Smooth muscle cell (in vitro differentiated cells): Measurements from ENCODE around the gene NGF. TPM values are rescaled to one million over a fixed set of nuclear protein-coding genes. Genes with fewer than 3 reads are reported as not detected.

ENCODE experiments used
- DNase-seq: peaks from one replicate; lab custom pipeline; 2025; ENCODE audit not compliant: unreplicated experiment; lab: John Stamatoyannopoulos, UW
- H2AFZ ChIP-seq: fragments of 200-600 bp; sonication (generic); 2 replicates; pipeline ENCODE4 v1.6.0; 2016; ENCODE audit warnings: antibody characterized with exemption, low read depth, mild to moderate bottlenecking
- H3F3A ChIP-seq: fragments of 200-600 bp; sonication (generic); 2 replicates; pipeline ENCODE4 v1.6.0; 2017; ENCODE audit warnings: antibody characterized with exemption, low read depth
- H3K27ac ChIP-seq: fragments of 200-600 bp; sonication (generic); 2 replicates; pipeline ENCODE4 v1.5.1; 2016; ENCODE audit warnings: low read depth, mild to moderate bottlenecking
- H3K27me3 ChIP-seq: fragments of 200-600 bp; sonication (generic); 2 replicates; pipeline ENCODE4 v1.6.1; 2016; ENCODE audit warnings: low read depth, mild to moderate bottlenecking
- H3K36me3 ChIP-seq: fragments of 200-600 bp; sonication (generic); 2 replicates; pipeline ENCODE4 v1.5.1; 2016; ENCODE audit warnings: low read depth
- H3K4me1 ChIP-seq: fragments of 200-600 bp; sonication (generic); 2 replicates; pipeline ENCODE4 v1.5.1; 2016; ENCODE audit warnings: low read depth
- H3K4me2 ChIP-seq: fragments of 200-600 bp; sonication (generic); 2 replicates; pipeline ENCODE4 v1.6.0; 2016; ENCODE audit warnings: mild to moderate bottlenecking
- H3K4me3 ChIP-seq: fragments of 200-600 bp; sonication (generic); 2 replicates; pipeline ENCODE4 v1.5.1; 2016; ENCODE audit warnings: mild to moderate bottlenecking
- H3K79me2 ChIP-seq: fragments of 200-600 bp; sonication (generic); 2 replicates; pipeline ENCODE4 v1.6.0; 2016; ENCODE audit warnings: low read depth, mild to moderate bottlenecking
- H3K9ac ChIP-seq: fragments of 200-600 bp; sonication (generic); 2 replicates; pipeline ENCODE4 v1.6.0; 2016; ENCODE audit warnings: low read depth
- H3K9me3 ChIP-seq: fragments of 200-600 bp; sonication (generic); replicated peaks from 2 replicates; pipeline ENCODE4 v1.5.1; 2016; ENCODE audit warnings: low read depth
- H4K20me1 ChIP-seq: fragments of 200-600 bp; sonication (generic); 2 replicates; pipeline ENCODE4 v1.6.0; 2016; ENCODE audit warnings: low read depth
- WGBS: methylation state at CpG from one replicate; pipeline ENCODE4 v1.1.7; 2016; ENCODE audit warnings: low lambda C conversion rate; 5-methylcytosine and 5-hydroxymethylcytosine counted together
- polyA plus RNA-seq: library from polyadenylated mRNA; unstranded; fragments of >200 nt; fragmentation: Nextera tagmentation; extraction: Ambion mirVana; gene quantifications from 2 replicates; pipeline ENCODE4 v1.2.1, GENCODE V29; 2016
- total RNA-seq: library from RNA; depleted of rRNA; stranded (reverse); fragments of >200 nt; gene quantifications from 2 replicates; pipeline ENCODE4 v1.2.3, GENCODE V29; 2014
- TF ChIP-seq, protein P1 (sequence below): fragments of 200-600 bp; sonication (generic); IDR thresholded peaks from 2 replicates; pipeline ENCODE4 v1.5.1; 2017; ENCODE audit warnings: borderline replicate concordance, mild to moderate bottlenecking, antibody characterized with exemption; ENCODE audit not compliant: insufficient read depth, poor library complexity, severe bottlenecking

Gene NGF
- total and polyA plus RNA-seq, 2 experiments from 2014 or later: 0.18 to 1.8 TPM

DNA sequence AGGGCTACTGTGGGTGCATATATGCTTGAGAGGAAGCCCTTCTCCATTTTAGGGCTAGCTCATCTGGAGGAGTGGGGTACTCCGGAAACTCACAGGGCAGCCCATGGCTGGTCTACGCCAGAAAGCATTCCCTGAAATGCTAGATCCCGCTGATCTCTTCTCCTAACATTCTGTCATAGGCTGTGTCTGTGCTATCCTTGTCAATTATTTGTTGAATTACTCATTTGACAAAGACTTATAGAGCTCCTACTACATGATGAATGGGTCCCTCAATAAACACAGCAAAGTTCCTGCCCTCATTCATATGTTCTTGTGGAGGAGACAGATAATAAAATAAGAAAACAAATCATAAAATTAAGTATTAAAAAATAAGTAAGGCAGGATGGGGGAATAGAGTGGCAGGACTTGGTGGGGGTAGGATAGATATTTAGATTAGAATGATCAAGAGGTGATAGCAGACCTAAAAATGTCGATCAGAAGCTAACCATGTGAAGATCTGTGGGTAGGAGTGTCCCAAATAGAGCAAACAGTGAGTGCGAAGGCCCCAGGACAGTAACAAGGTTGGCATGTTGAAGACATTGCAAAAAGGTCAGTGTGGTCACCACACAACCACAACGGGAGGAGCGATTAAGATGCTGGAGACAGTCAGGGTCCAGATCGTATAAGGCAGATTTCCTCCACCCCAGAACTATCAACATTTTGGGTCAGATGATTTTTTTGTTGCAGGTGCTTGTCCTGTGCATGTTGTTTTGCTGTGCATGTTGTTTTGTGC is 13.2 kb downstream of the NGF start:
- no peaks in the 10 kb centered on the region for H3F3A ChIP-seq
- no peak overlapping the region for H3K4me3 ChIP-seq
- no peaks in the 10 kb centered on the region for H3K79me2 ChIP-seq
- no peak overlapping the region for H2AFZ ChIP-seq
- no peaks in the 10 kb centered on the region for H3K27me3 ChIP-seq
- H3K9me3 ChIP-seq: no peaks in the 10 kb centered on the region
- TF ChIP-seq, protein P1, sequence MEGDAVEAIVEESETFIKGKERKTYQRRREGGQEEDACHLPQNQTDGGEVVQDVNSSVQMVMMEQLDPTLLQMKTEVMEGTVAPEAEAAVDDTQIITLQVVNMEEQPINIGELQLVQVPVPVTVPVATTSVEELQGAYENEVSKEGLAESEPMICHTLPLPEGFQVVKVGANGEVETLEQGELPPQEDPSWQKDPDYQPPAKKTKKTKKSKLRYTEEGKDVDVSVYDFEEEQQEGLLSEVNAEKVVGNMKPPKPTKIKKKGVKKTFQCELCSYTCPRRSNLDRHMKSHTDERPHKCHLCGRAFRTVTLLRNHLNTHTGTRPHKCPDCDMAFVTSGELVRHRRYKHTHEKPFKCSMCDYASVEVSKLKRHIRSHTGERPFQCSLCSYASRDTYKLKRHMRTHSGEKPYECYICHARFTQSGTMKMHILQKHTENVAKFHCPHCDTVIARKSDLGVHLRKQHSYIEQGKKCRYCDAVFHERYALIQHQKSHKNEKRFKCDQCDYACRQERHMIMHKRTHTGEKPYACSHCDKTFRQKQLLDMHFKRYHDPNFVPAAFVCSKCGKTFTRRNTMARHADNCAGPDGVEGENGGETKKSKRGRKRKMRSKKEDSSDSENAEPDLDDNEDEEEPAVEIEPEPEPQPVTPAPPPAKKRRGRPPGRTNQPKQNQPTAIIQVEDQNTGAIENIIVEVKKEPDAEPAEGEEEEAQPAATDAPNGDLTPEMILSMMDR: no peak
- no peaks in the 10 kb centered on the region for H4K20me1 ChIP-seq
- WGBS: 84% methylated on average over 8 of the region's 8 CpGs
- DNase-seq: no peak
- peaks cover 2% of the 10 kb centered on the region for H3K4me1 ChIP-seq
- no peak overlapping the region for H3K4me2 ChIP-seq
- no peak overlapping the region for H3K9ac ChIP-seq
- no peaks in the 10 kb centered on the region for H3K36me3 ChIP-seq
- no peak overlapping the region for H3K27ac ChIP-seq

DNA sequence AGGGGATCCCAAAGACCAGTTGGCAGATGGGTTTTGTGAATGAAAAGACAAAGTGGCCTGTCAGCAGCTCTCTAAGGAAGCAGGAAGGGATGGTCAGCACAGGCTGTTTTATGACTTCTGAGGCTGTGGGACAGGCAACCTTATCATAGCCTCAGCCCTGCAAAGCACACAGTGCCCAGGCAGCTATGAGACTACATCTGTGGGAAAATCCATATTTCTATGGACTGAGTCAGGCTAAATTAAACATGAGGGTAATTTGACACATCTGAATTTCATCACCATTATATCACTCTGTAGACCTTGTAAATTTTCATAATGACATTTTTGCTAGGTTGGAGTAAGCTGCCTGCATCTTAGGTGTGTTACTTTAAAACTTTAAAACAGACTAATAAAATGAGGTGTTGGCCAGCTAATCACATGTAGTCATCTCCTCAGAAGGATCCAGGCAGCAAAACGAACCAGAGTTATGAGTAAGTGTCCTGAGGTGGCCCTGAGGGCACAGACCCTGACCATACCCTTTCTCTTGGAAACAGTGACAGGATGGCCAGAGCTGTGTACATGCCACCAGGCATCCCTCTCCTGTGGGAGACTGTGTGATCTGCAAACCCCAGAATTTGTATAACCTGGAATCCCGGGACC is 14.6 kb downstream of the NGF start:
- Histone ChIP-seq H3K27me3 (no peaks in the 10 kb centered on the region), H4K20me1 (no peaks in the 10 kb centered on the region), H3K36me3 (no peaks in the 10 kb centered on the region), H3K4me2 (no peak overlapping the region), H2AFZ (no peak overlapping the region), H3K9ac (no peak overlapping the region), H3K4me1 (peaks cover 2% of the 10 kb centered on the region), H3K27ac (no peak overlapping the region), H3F3A (no peaks in the 10 kb centered on the region), H3K9me3 (no peaks in the 10 kb centered on the region), H3K79me2 (no peaks in the 10 kb centered on the region), H3K4me3 (no peak overlapping the region)
- TF ChIP-seq, protein P1: no peak
- DNase-seq: no peak
- 54% methylated on average over 2 of the region's 2 CpGs for WGBS

DNA sequence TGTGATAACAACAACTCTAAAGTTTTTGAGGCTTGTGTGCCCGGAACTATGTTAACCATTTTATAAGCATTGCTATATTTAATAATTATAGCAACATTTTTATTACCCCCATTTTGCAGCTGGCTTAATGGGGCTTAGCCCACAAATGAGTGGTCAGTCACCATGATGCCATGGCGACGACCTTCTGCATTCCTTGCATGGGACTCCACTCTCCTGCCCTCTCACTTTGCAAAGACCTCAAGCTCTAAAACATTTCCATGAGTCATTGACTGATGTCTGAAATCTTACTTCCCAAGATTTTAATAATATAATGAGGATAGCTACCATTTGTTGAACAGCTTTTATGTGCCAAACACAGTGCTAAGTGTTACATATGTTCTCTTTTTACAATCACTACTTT is 15.4 kb downstream of the NGF start:
- no peak overlapping the region for H3K4me3 ChIP-seq
- H4K20me1 ChIP-seq: no peaks in the 10 kb centered on the region
- no peaks in the 10 kb centered on the region for H3F3A ChIP-seq
- H3K27me3 ChIP-seq: no peaks in the 10 kb centered on the region
- 82% methylated on average over 3 of the region's 3 CpGs for WGBS
- no peaks in the 10 kb centered on the region for H3K36me3 ChIP-seq
- no peak overlapping the region for H3K9ac ChIP-seq
- H3K4me2 ChIP-seq: no peak overlapping the region
- TF ChIP-seq, protein P1: no peak
- H2AFZ ChIP-seq: no peak overlapping the region
- no peak overlapping the region for H3K27ac ChIP-seq
- no peaks in the 10 kb centered on the region for H3K4me1 ChIP-seq
- no peaks in the 10 kb centered on the region for H3K9me3 ChIP-seq
- no peak for DNase-seq
- no peaks in the 10 kb centered on the region for H3K79me2 ChIP-seq
